Heart right ventricle (tissue), 16 donors: ENCODE data around the gene CLASRP. TPM values are rescaled to one million over a fixed set of nuclear protein-coding genes. Genes with fewer than 3 reads are reported as not detected.

Experiments used
- ATAC-seq, 8 donors: fragments of 200-7000 bp; cut with Tn5 transposase; one replicate each; pipeline ENCODE4 v1.9.1; 2020; ENCODE audit warnings: mild to moderate bottlenecking in 8 of 8, moderate library complexity in 8 of 8, moderate number of reproducible peaks in 1 of 8
- DNase-seq, 2 donors: peaks; one replicate each; pipeline ENCODE4 v3.0.0-alpha.2; 2020
- H3K27ac ChIP-seq, 10 donors: fragments of 200-600 bp; sonication (generic) in 2 of 10; one replicate each; pipeline versions ENCODE4 v1.5.0 to v1.8.0; 2020 to 2022; ENCODE audit warnings: mild to moderate bottlenecking in 3 of 10
- H3K27me3 ChIP-seq, 7 donors: fragments of 200-600 bp; one replicate each; pipeline ENCODE4 v1.8.0; 2021 to 2022; ENCODE audit warnings: mild to moderate bottlenecking in 2 of 7
- H3K36me3 ChIP-seq, 9 donors: fragments of 200-600 bp; sonication (generic) in 1 of 9; one replicate each; pipeline versions ENCODE4 v1.5.0 to v1.8.0; 2020 to 2022; ENCODE audit warnings: mild to moderate bottlenecking in 2 of 9
- H3K4me1 ChIP-seq, 9 donors: fragments of 200-600 bp; sonication (generic) in 1 of 9; one replicate each; pipeline versions ENCODE4 v1.5.0 to v1.8.0; 2020 to 2022; ENCODE audit warnings: mild to moderate bottlenecking in 4 of 9
- H3K4me3 ChIP-seq, 10 donors: fragments of 200-600 bp; sonication (generic) in 2 of 10; one replicate each; pipeline versions ENCODE4 v1.5.0 to v1.8.0; 2020 to 2022; ENCODE audit warnings: mild to moderate bottlenecking in 7 of 10, moderate library complexity in 2 of 10
- H3K9me3 ChIP-seq, 11 donors: fragments of 200-600 bp in 10 of 11; sonication (generic) in 2 of 11; one replicate each; pipeline versions ENCODE4 v1.5.0 to v1.8.0; 2013 to 2022; ENCODE audit warnings: mild to moderate bottlenecking in 2 of 11, control low read depth in 1 of 11, moderate library complexity in 1 of 11
- WGBS, 2 donors: extraction: QIAGEN DNeasy Blood & Tissue Kit; methylation state at CpG; one replicate each; pipeline ENCODE4 v1.1.7; 2013; ENCODE audit warnings: inconsistent platforms in 1 of 2; 5-methylcytosine and 5-hydroxymethylcytosine counted together
- intact Hi-C, 10 donors: fragments of 100-400 bp; cut with DNase I; formaldehyde crosslinking; loops; one replicate each; pipeline versions ENCODE4 v1.11.1 to v1.14.2; 2022
- polyA plus RNA-seq, 2 donors: library from polyadenylated mRNA; stranded (reverse); fragments of 200-250 nt; gene quantifications; one replicate each; pipeline ENCODE4 v1.2.3, GENCODE V29; 2013
- total RNA-seq, 10 donors: library from RNA; stranded (reverse); fragmentation: NEBNext Ultra II Directional in 3 of 10; extraction: Animal tissue kit (Norgen Biotek cat#: 25700) in 3 of 10; gene quantifications; one replicate each; pipeline versions ENCODE4 v1.2.1 to v1.2.4, GENCODE V29; 2021 to 2023
- TF ChIP-seq, protein P1 (sequence below), 9 donors: fragments of 200-600 bp; sonication (generic) in 2 of 9; IDR thresholded peaks; one replicate each; pipeline versions ENCODE4 v1.5.0 to v1.8.0; 2021 to 2022; ENCODE audit warnings: antibody characterized with exemption in 9 of 9, mild to moderate bottlenecking in 5 of 9, moderate library complexity in 1 of 9
- donor health status: Arrhythmogenic right ventricular cardiomyopathy.
- donor health status: ischemic (EF 13 %, LVEDD 7.1; RV severe dilation, severe dysfunction).
- donor health status: healthy with polysubstance abuse.
- donor health status: DM: no; HTN: yes; CAD: no.
- donor health status: DM: no; HTN: no; CAD: no.
- donor health status: ischemic (EF 25% LVEDD 6.9; RV normal size, moderate dysfunction).
- donor health status: ischemic (EF 25% LVEDD 5.7; RV mildly dilated, moderate dysfunction).
- donor health status: healthy.
- donor health status: DM: yes; HTN: yes; CAD: no.
- donor health status: Ischemic cardiomyopathy.
- donor health status: ischemic (EF 35%, LVEDD 5.7; RV mildly dilated, moderate dysfunction).
- donor health status: nonischemic (EF 11% LVEDD 7.7; RV severe dilation, severe dysfunction).
- donor health status: DM: yes; HTN: yes; CAD: no.
- donor health status: PGD.
- donor health status: ischemic (EF 29% LVEDD 5.4; RV normal size, mild dysfunction).
- donor health status: nonischemic (EF 23%, LVEDD 6.1; RV moderate dilation, normal function).

CLASRP gene
- total and polyA plus RNA-seq, 12 donors: 24.0 to 142 (median 30.0) TPM

GRCh38 chr19:45058622-45059159 lies 19.8 kb downstream of the CLASRP start:
- Histone ChIP-seq H3K27ac (no peak overlapping the region), H3K36me3 (peaks cover 4 to 100% (median 89%) of the 10 kb centered on the region in 9 donors), H3K9me3 (no peaks in the 10 kb centered on the region), H3K27me3 (no peaks in the 10 kb centered on the region), H3K4me3 (no peak overlapping the region), H3K4me1 (no peaks in the 10 kb centered on the region)
- TF ChIP-seq, protein P1, sequence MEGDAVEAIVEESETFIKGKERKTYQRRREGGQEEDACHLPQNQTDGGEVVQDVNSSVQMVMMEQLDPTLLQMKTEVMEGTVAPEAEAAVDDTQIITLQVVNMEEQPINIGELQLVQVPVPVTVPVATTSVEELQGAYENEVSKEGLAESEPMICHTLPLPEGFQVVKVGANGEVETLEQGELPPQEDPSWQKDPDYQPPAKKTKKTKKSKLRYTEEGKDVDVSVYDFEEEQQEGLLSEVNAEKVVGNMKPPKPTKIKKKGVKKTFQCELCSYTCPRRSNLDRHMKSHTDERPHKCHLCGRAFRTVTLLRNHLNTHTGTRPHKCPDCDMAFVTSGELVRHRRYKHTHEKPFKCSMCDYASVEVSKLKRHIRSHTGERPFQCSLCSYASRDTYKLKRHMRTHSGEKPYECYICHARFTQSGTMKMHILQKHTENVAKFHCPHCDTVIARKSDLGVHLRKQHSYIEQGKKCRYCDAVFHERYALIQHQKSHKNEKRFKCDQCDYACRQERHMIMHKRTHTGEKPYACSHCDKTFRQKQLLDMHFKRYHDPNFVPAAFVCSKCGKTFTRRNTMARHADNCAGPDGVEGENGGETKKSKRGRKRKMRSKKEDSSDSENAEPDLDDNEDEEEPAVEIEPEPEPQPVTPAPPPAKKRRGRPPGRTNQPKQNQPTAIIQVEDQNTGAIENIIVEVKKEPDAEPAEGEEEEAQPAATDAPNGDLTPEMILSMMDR (IDR thresholded peaks at IDR 0.05): no peak
- WGBS, 2 donors: 86 to 87% methylated on average over 14 of the region's 14 CpGs
- DNase-seq (no peak), ATAC-seq (peak in 1 of 8 donors; percentile 16)
- intact Hi-C loops: loop anchor here in 4 of 10 donors (5.0 to 10.0 kb wide), 2 partner anchors 71 to 154 kb away; partner anchors contain the start of gene APOE (in 3 of the 4)

- H3K27me3 ChIP-seq: no peaks in the 10 kb centered on the region
- no peak overlapping the region for H3K4me3 ChIP-seq
- ATAC-seq (peak in 7 of 8 donors; percentile 59 to 73 (median 67)), DNase-seq (peak; percentile 55 to 71)
- TF ChIP-seq, protein P1 (IDR thresholded peaks at IDR 0.05): peak; percentile 75 to 88 (median 84)
- WGBS, 2 donors: 62 to 65% methylated on average over 16 of the region's 16 CpGs
- H3K36me3 ChIP-seq: peaks cover 9 to 100% (median 91%) of the 10 kb centered on the region in 9 donors
- no peak overlapping the region for H3K27ac ChIP-seq
- H3K4me1 ChIP-seq: no peaks in the 10 kb centered on the region
- H3K9me3 ChIP-seq: no peaks in the 10 kb centered on the region
- intact Hi-C loops: loop anchor here in 4 of 10 donors (5.0 to 10.0 kb wide), 2 partner anchors 72 to 155 kb away; partner anchors contain the start of gene APOE (in 3 of the 4)
Measured at GRCh38 chr19:45059258-45059965, 20.6 kb downstream of the CLASRP start.

DNA sequence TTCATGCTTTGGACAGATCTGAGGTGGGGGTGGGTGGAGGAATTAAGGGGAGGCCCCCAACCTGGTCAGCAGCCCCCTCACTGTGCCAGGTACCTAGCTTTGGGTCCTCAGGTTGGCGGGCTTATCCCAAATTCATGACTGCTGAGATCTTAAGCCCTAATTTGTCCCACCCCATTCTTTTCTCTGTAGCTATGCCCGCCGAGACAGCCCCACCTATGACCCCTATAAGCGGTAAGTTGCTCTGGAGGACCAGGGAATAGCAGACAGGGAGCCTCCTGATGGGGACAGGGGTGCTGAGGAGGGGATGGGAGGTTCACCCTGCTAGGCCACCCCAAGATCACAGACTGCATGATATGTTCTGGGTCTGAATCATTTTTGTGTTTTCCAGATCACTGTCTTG lies 23.1 kb downstream of the CLASRP start:
- WGBS, 2 donors: 91 to 94% methylated on average over 4 of the region's 4 CpGs
- H3K4me1 ChIP-seq: no peaks in the 10 kb centered on the region
- no peak overlapping the region for H3K4me3 ChIP-seq
- no peaks in the 10 kb centered on the region for H3K9me3 ChIP-seq
- DNase-seq (no peak), ATAC-seq (no peak)
- TF ChIP-seq, protein P1 (IDR thresholded peaks at IDR 0.05): no peak
- H3K27me3 ChIP-seq: no peaks in the 10 kb centered on the region
- intact Hi-C loops: no loop called here
- H3K27ac ChIP-seq: no peak overlapping the region
- H3K36me3 ChIP-seq: peaks cover 10 to 100% (median 75%) of the 10 kb centered on the region in 9 donors

DNA sequence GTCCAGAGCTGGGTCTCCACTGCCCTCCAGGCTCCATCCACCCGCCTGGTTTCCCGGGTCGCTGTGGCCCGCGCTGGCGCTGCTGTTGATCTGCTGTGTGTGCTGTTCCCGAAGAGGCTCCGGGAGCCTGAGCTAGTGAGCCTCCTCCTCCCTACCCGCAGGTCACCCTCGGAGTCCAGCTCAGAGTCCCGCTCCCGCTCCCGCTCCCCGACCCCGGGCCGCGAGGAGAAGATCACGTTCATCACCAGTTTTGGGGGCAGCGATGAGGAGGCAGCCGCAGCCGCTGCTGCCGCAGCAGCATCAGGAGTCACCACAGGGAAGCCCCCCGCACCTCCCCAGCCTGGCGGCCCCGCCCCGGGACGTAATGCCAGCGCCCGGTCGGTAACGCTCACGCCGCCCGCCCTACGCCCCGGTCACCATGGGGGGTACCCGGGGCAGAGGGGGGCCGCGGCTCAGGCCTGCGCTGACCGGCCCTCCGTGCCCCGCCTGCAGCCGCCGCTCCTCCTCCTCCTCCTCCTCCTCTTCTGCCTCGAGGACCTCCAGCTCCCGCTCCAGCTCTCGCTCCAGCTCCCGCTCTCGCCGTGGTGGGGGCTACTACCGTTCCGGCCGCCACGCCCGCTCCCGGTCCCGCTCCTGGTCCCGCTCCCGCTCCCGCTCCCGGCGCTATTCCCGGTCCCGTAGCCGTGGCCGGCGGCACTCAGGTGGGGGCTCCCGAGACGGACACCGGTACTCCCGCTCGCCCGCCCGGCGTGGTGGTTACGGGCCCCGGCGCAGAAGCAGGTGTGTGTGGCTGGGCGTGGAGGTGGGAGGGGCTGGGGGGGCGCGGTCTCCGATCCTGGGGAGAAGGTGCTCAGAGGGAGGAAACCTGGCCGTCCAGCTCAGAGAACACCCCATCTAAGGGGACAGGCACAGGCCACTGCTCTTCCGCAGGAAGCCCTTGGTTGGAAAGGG lies 25.3 kb downstream of the CLASRP start:
- no peaks in the 10 kb centered on the region for H3K4me1 ChIP-seq
- ATAC-seq (no peak), DNase-seq (no peak)
- peaks cover 10 to 100% (median 73%) of the 10 kb centered on the region in 9 donors for H3K36me3 ChIP-seq
- no peak overlapping the region for H3K27ac ChIP-seq
- WGBS, 2 donors: 96 to 97% methylated on average over 80 to 85 of the region's 85 CpGs
- H3K27me3 ChIP-seq: no peaks in the 10 kb centered on the region
- intact Hi-C loops: no loop called here
- TF ChIP-seq, protein P1 (IDR thresholded peaks at IDR 0.05): no peak
- no peak overlapping the region for H3K4me3 ChIP-seq
- no peaks in the 10 kb centered on the region for H3K9me3 ChIP-seq
